ENCODE data around the gene DCAF6.
A peak's percentile ranks its signal among the peaks of the same experiment; 100 is the strongest.

DCAF6 gene

DNA sequence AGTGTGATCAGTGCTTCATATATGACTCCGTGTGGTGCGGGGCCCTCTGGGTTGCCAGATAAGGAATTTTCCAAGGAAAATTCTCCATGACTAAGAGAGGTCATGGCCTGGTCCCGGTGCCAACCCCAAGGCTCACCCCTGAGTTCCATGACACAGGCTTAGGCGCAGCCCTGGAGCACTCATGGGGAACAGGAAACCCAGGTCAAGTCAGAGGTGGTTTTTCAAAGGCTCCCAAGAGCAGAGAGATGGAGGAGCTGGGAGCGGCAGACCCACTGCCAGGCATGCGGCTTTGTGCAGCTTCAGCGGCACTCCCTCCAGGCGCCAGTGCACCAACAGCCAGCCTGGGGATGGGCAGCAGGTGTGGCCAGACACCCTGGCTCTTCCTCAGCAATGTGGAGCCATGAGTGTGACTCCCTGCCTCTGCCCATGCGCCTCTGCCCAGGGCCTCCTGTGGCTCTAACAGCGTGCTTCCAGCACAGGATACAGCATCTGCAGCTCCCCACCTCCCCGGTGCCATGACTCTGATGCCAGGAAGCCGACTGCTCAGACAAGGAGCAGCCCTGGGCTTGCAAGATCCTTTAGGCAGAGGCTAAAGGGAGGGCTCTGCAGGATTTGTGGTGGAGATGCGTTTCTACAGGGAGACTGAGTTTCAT is 153.0 kb downstream of the DCAF6 start:
- peak; percentile 24 for DNase-seq

DNA sequence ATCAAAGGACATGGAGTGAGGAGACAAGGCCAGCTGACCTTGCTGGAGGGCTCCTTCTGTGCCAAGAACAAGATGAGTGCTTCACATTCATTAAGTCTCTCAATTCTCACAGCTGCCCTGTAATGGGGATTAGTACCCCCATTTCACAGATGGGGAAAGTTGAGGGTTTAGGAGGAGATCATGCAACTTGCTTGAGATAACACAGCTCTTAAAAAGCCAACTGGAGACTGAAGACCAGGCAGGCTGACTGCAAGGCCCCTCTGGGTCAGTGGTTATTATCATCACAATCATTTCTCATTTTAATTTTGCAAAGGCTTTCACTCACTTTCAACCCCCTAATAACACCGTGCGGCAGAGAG is 153.5 kb downstream of the DCAF6 start:
- no peak for DNase-seq

GRCh38 chr1:168090395-168090794 is 153.9 kb downstream of the DCAF6 start:
- DNase-seq = no peak

DNA sequence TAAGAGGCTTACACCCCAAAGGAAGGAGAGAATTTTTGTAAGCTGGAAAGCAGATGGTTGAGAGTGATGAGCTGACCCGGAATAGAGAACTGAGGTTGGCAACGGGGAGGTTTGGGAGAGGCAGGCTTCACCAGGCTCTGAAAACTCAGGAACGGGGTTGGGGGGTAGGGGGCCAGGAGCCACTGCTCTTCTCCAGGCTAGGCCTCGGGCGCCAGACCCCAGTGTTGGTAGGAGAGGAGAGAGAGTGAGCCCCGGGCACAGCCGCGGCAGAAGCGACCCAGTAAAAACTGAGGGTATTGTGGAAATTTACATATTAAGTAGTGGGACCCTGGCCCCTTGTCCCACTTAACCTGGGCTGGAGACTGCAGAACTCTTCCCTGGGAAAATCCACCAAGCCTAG is 154.6 kb downstream of the DCAF6 start:
- no peak for DNase-seq

DNA sequence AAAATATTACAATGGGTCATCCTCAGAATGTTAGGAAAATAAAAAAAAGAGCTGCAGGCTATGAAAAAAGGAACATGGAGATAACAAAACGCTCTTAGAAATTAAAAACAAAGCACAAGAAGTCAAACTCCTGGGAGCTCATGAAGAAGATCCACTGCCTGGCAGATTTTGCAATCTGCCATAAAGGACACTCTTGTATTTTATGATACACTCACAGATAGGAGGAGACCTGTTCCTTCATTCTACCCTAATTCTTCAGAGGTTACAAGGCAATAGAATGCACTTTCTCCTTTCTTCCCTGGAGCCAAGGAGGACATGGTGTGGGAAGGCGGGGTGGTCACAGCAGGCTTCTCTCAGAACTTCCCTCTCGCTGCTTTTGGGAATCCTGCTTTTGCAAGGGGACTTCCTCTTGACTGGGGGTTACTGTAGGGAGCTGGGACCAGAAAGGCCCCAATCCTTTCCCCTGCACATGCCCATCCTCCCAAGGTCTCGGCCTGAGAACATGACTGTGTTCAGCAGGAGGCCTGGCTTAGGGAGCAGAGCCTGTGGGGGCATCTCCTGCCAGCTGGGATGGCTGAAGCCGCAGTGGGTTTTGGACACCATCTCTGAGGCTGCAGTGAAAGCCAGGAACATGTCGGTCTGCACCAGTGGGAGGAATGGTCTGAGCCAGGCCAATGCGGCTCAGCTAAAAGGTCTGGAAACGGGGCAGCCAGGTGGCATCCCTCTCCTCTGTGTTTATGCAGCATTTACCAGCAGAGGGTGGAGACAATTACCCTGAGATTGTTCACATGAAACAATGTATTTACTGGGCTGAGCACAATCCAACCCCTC is 155.5 kb downstream of the DCAF6 start:
- no peak for DNase-seq

GRCh38 chr1:168092566-168093355 is 156.3 kb downstream of the DCAF6 start:
- DNase-seq = peak; percentile 21

DNA sequence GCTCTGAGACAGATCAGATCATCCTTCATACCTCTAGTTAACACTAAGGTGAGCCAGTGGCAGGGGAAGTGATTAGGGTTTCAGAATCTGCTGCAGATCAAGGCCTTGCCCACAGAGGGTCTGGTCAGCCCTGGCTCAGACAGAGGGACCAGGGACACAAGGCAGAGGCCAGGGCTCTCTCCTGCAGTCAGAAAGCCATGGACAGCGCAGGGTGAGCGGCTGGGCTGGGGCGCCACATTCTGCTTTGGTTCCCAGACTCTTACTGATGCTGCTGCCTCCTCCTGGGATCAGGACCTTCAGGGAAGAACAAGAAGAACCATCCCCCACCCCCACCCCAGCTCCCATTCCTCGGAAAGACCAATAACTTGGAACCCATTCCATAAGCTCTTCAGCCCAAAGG is 157.1 kb downstream of the DCAF6 start:
- DNase-seq = no peak

DNA sequence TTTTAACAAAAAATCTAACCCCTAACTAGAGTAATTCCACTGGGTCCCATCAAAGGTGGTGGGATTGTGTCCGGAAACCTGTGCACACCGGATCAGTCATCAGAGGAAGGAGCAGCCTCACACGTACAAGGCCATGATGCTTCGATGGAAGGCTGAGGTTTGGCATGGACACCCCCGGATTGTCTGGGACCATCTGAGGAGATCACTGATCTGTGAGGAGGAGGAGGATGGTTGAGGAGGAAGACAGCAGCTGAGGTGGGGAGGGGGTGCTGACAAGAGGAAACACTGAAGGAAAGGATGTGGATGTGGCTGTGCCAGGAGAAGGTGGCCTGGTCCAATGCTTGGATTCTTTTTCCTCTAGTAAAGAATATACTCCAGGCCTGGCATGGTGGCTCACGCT is 159.0 kb downstream of the DCAF6 start:
- DNase-seq = no peak

DNA sequence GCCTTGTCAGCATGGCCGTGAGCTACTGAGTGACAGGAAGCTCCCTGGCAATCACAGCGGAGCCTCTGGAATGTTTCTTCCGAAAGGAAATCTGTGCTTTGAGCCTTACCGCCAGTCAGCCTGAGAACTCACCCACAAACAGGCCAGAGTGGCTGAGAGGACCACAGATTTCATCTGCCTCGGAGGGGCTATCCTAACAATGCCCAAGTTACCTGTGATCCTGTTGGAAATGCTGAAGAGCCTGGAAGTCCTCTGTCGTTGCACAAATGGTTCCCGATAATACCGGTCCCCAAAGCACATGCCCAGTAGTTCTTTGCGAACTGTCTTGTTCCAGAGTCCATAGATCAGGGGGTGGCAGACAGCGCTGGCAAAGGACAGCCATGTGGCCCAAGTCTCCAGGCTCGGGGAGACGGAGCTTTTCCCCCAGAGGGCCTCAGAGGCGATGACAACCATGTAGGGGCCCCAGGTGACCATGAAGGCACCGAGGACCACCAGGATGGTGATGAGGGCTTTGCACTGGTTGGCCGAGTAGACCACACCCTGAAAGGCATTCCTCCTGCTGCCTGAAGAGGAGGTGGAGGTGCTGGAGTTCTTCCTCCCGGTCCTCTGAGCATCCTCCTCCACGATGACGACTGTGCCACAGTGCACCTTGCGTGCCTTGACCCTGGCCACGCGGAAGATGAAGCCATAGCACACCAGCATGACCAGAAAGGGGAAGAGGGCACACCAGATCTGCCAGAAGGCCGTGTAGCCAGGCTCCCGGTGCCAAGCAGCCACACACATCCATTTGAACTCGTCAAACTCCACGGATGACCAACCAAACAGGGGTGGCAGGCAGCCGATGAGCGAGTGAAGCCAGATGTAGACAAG is 160.0 kb downstream of the DCAF6 start:
- DNase-seq = no peak

GRCh38 chr1:168097921-168098528 is 161.5 kb downstream of the DCAF6 start:
- no peak for DNase-seq

GRCh38 chr1:168098534-168099320 is 162.2 kb downstream of the DCAF6 start:
- no peak for DNase-seq

- DNase-seq = no peak
Measured at GRCh38 chr1:168099337-168099801, 162.9 kb downstream of the DCAF6 start.

DNA sequence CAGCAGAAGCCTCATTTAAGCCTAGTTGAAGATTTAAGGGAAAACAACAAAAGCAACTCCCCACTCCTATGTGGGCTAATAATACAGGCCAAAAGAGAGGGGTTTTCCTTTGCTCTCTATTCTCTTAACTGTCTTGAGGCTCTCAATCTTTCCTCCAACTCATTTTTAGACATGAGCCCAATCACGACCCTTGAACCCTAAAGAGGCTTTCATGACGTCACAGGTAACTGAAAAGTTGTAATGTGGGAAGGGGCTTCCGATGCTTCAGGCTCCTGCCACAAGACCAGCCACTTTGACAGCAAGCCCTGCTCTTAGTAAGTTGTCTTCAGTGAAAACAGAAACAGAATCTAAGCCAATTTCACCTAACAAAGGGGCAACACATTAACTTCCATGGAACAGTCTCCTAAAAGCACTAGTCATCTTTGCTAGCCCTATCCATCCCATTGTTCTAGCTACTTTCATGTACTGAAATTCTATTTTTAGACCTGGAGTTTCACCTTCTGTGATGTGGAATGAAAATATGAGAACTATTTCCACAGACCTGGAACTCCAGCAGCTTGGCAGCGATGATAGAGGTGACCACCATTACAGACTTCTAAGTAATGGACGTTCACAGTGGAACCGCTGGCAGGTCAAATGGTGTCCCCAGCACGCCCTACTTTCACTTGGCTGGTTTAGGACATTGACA is 164.0 kb downstream of the DCAF6 start:
- DNase-seq = no peak

DNA sequence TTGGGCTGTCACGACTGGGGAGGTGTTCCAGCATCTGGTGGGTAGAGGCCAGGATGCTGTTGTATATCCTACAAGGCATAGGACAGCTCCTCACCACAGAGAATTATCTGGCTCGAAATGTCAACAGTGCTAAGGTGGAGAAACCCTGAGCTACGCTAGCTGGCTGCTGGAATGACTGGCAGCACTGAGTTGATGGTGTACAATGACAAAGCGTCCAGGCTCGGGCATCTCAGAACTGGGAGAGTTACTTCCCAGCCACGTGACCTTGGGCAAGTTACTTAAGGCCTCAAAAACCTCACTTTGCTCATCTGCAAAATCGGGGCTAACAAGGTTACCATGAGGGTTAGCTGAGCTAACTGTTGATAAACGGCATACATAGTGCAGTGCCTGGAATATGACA is 164.9 kb downstream of the DCAF6 start:
- DNase-seq = no peak

DNA sequence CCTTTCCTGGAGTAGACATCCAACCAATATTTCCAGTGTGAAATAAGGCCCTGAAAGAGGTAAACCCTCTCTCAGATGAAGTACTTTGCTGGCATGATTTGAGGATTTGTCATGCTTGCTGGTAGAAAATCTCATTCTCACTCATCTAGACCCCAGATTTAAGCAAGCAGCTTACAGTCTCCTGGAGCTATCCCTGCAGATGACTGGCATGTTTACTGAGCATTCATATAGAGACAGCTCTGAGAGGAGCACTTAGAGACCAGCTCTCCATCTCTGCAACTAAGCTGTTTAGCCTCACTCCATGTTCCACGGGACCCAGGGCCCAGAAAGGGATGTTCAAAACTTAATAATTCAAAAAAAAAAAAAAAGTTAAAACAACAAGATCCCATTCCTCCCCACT is 166.0 kb downstream of the DCAF6 start:
- DNase-seq = no peak

DNA sequence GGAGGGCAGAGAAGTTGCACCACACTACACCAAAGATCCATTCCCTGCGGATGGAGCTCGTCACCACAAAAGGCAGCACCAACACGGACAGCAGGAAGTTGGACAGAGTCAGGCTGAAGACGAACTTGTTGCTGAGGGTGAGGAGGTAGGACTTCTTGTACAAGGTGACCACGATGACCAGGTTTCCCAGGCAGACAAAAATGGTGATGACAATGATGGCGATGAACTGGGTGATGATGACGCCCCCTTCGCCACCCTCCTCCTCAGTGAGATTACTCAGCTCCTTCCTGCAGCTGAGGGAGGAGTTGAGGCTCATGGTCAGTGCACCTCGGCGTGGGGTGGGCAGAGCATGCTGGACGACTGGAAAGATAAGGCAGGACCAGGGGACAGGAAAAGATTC is 168.1 kb downstream of the DCAF6 start:
- no peak for DNase-seq

DNA sequence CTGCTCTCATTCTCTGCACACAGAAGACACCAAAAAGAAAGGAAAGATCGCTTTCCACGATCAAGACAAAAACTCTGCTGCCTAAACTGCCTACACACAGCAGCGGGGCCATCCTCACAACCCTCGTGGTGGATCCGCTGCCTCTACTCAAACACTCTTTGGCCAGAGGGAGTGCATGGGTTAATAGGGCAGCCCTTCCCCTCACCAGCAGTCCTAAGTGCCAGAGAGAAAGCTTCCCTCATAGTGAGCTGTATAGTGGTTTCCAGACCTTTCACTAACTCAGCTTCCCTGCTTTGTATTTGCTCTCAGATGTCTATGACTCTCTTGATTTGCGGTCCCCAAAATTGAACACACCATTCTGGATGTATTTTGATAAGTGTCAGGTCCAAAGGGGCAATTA is 169.4 kb downstream of the DCAF6 start:
- no peak for DNase-seq

- DNase-seq = no peak
Measured at GRCh38 chr1:168106274-168106673, 169.8 kb downstream of the DCAF6 start.

DNA sequence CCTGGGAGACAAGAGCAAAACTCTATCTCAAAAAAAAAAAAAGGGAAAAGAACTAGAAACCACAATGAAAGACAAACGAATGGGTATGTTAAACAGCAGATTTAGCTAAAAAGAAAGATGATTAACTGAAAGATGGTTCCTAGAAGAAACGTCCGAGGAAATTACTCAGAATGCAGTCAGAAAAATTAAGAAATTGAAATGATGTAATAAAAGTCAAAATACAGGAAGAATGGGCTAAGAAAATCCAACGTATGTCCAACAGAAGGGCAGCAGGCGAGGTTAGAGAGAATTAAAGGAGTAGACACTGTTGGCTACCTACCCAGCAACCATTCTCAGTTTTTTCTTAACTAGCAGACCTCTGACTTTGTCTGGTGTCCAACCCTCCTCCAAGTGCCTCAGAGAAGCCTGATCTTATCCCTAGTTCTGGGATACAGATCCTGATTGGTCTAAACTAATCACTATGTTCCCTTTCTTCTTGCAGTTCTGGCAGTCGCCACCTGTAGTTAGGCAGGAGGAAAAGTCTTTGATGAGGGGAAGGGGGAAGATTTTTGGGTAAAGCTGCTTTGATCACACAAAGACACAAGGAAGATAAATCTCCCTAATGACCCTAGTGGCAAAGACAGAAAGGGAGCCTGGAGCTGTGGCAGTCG is 174.5 kb downstream of the DCAF6 start:
- no peak for DNase-seq

GRCh38 chr1:168112673-168113305 is 176.3 kb downstream of the DCAF6 start:
- DNase-seq = peak; percentile 88

Measured in NCI-H226 (cell line).